NCI-H1436 (cell line): ENCODE data around the gene PHAF1.

Experiments used
- DNase-seq: peaks from one replicate; lab custom pipeline; 2025; lab: John Stamatoyannopoulos, UW

PHAF1 gene

GRCh38 chr16:67180166-67180565, 70.4 kb downstream of the PHAF1 start:
- no peak for DNase-seq

DNA sequence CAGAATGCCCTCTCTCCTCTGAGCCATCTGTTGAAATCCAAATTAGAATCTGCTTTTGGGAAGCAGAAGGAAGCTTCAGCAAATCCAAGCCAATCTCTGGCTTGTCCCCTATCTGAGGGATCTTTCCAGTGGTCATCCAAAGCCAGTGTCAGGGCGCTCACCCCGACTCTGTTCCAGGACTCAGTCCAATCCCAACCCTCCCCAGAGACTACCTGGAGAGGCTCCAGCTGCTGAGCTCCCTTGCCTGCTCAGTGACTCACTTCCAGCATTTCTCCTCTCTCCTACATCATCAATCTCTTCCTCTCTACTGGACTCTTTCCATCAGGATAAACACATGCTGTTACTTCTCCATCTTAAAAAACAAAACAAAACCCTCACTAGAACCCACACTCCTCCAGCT, 71.6 kb downstream of the PHAF1 start:
- DNase-seq: no peak

GRCh38 chr16:67182288-67182687, 72.5 kb downstream of the PHAF1 start:
- no peak for DNase-seq

GRCh38 chr16:67183284-67183626, 73.5 kb downstream of the PHAF1 start:
- no peak for DNase-seq

DNA sequence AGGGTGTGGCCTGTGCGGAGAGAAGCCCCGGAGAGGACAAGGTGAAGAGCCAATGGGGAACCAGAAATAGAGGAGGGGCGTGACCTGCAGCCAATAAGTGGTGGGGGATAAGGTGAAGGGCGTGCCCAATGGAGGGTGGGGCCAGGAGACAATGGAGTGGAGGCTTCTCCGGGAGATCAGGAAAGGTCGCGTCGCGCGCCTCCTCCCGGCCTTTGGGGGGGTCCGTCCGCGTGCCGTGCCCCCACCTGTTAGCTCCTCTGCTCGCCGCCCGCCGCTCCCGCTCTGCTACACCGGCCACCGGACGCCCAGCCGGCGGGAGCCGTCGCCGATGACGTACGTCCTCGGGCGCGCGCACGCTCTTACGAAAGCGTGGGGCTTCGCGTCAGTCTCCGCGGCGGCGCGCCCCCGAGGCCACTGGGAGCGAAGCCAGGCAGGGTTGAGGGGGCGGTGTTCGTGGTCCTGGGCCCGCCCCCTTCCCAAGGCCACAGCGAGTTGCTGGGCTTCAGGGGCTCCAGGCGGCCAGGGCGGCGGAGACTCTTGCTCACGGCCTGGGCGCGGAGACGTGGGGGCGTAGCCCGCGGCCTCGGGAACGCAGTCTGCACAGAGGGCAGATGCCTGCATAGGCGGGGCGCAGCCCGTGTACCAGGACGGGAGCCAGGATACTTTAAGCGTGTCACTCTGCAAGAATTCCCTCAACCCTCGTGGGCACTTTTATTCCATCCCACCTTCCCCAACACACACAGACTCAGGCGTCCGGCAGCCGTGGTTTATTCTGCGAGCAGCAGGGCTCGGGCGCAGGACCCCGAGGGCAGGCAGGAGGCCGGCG, 74.1 kb downstream of the PHAF1 start, which contains the start of gene MATCAP1:
Gene MATCAP1, minus strand, starts transcription at position 337 of the 826 bp plus-strand sequence. CDS start 3,353 bp downstream, outside the sequence.
- peak; percentile 97 for DNase-seq

GRCh38 chr16:67184453-67184994, 74.8 kb downstream of the PHAF1 start:
- DNase-seq: no peak

DNA sequence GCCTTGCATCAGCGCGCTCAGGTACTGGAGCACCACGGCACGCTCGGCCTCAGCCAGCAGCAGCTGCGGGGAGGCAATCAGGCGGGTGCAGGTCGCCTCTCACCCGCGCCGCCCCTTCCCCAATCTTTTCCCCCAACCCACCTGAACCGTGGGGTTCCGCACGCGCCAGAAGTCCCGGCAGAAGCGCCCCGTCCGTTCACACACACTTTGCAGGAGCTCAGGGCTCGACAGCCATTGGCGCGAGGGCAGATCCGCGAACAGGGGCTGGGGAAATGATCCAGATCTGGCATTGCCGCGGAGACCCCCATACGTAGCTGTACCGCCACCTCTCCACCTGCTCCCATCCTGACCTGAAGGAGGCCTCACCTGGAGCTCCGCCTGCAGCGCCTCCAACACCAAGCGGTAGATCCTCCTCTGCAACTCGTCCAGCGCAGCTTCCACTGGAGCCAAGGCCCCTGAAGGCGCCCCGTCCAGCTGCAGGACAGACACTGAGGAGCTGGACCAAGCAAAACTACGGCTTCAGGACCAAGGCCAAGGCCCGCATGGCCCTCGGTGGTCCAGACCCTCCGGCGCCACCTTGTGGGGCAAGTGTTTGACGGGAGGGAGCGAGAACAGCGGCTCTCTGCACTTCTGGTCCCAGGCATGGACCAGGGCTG, 75.4 kb downstream of the PHAF1 start:
- DNase-seq: peak; percentile 63

DNA sequence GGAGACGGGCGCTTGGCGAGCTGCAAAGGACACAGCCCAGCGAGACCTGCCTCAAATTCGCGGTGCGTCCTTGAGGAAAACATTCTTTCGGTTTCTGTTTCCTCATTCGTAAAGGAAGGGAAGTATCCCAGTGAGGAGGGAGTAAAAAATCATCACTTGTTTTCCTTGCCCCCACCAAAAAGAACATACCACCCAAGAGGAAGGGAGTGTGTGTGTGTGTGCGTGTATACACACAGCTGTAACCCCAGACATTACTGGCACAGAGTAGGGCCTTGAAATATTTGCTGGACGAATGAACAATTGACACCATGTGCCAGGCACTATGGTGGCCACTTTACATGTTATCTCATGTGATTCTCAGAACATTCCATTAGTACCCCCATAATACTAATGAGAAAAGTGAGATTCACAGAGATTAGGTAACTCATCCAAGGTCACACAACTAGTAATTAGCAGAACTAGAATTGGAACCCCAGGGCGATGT, 76.0 kb downstream of the PHAF1 start:
- DNase-seq: no peak

DNA sequence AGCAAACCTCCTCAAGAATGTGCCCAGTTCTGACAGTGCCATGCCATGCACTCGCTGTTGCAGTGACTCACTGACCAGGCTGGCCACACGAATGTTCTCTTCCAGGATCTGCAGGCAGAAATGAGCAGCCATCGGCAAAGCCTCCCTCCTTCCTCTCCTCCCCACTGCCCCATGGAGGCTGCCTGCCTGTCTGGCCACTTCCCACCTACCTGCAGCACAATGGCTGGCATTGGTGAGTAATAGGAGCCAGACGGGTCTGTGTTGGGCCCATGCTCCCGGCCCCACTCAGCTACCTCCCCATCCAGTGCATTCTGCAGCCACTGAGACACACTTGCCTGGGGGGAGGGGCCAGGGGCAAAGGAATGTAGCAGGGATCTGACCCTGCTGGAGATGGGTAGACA, 76.8 kb downstream of the PHAF1 start:
- DNase-seq: no peak

- DNase-seq: no peak
Measured at GRCh38 chr16:67187175-67187890, 77.6 kb downstream of the PHAF1 start.

GRCh38 chr16:67188323-67188722, 78.6 kb downstream of the PHAF1 start:
- no peak for DNase-seq

DNA sequence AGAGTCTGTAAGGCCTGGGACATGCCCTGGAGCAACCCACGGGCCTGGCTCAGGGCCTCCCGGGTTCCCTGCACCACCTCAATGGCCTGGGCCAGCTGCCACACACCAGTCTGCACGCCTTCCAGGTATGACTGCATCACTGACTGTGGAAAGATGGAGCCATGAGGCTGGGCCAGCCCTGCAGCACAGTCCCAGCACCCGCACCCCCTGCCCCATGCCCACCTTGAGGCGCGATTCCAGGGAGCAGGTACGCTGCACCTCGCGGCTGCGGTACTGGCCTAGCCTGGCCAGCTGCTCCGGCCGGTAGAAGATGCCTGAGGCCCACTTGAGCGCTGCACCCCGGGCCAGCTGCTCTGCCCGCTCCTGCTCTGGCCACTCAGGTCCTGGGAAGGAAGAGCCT, 79.1 kb downstream of the PHAF1 start:
- no peak for DNase-seq

GRCh38 chr16:67190041-67190440, 80.3 kb downstream of the PHAF1 start, which contains the start of gene EXOC3L1:
TSS of gene EXOC3L1 (minus strand) at chr16:67190136. CDS start at chr16:67189676, 460 bp downstream.
- no peak for DNase-seq

DNA sequence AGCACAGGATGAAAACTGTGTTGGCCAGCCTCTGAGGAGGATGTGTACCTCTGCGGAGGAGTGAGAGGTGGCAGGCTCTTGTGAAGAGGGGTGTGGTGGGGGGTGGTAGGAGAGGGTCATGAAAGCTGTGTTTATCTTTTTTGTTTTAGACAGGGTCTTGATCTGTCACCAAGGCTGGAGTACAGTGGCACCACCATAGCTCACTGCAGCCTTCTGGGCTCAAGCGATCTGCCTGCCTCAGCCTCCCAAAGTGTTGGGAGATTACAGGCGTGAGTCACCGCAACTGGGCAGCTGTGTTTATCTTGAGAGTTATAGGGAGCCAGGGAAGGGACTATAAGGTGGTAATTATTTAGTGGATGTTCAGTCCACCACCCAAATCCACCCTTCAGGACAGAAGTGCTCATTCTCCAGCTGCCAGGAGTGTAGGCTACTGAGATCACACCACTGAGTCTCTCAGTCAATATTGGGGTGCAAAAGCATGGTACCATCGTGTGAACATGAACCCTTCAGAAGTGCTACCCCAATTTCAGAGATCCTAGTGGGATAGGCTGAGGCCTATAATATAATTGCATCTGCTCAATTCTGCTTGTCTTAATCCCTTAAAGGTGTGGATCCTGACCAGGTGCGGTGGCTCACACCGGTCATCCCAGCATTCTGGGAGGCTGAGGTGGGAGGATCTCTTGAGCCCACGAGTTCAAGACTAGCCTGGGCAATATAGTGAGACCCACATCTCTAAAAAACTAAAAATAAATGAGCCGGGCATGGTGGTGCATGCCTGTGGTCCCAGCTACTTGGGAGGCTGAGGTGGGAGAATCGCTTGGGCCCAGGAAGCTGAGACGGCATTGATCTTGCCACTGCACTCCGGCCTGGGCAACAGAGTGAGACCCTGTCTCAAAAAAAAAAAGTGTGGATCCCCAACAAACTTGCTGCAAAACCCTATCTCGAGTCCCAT, 81.0 kb downstream of the PHAF1 start:
- DNase-seq: no peak

- DNase-seq: no peak
Measured at GRCh38 chr16:67191411-67191994, 81.8 kb downstream of the PHAF1 start.

DNA sequence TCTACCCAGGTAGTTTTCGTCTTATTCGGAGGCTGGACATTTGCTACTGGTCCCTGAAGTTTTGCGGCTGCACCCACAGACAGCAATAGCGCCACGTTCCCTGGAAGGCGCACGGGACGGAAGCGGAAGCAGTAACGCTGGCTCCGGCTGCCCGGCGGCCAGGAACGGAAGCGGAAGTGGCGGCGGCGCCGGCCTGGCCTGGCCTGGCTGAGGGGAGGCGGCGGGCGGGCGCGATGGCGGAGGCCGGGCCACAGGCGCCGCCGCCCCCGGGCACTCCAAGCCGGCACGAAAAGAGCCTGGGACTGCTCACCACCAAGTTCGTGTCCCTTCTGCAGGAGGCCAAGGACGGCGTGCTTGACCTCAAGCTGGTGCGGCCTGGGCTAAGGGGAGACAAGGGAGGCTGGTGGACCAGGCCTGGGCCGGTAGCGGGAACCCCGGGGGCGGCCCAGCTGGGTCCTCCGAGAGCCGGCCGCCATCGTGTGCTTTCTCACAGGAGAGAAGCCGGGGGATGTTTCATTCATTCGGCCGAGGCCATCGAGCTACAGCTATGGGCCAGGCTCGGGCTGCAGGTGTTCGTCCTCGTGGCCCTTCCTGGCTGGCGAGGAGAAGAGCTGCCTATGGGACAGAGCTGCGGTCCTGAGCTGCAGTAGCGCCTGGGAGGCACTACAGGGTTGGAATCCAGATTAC, 82.4 kb downstream of the PHAF1 start, which contains the start of gene E2F4:
Gene E2F4, plus strand, starts transcription at position 161 of the 687 bp plus-strand sequence. Its CDS starts 73 bp downstream, at position 234.
- DNase-seq: peak; percentile 85

DNA sequence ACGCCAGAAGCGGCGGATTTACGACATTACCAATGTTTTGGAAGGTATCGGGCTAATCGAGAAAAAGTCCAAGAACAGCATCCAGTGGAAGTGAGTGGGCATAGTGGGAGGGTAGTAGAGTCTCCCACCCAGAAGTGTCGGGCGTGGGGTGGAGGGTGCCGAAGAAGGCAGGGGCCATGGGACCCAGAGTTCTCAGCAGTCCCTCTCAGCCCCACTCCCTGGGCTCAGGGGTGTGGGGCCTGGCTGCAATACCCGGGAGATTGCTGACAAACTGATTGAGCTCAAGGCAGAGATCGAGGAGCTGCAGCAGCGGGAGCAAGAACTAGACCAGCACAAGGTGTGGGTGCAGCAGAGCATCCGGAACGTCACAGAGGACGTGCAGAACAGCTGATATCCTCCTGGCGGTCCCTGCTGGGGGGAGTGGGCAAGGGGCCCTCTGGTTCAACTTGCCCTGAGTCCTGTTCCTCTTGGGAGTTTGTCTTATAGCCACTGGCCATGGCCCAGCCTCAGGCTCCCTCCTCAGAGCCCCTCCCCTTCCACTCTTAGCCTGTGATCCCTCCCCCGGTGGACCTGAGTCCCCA, 83.1 kb downstream of the PHAF1 start:
- DNase-seq: no peak

GRCh38 chr16:67193536-67193935, 83.8 kb downstream of the PHAF1 start:
- DNase-seq: no peak

- DNase-seq: no peak
Measured at GRCh38 chr16:67194260-67194659, 84.5 kb downstream of the PHAF1 start.

DNA sequence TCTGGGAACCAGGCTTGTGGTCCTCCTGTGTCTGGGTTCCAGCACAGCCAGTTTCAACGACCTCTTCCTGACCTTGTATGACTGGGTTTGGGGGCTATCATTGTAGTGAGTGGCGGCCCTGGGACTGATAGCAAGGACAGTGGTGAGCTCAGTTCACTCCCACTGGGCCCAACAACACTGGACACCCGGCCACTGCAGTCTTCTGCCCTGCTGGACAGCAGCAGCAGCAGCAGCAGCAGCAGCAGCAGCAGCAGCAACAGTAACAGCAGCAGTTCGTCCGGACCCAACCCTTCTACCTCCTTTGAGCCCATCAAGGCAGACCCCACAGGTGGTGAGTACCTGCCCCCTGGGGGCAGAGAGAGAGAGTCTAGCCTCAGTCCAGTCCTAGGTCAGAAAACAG, 85.9 kb downstream of the PHAF1 start:
- no peak for DNase-seq
